LHCN-M2 (cell line): ENCODE results near the gene KLHL20. TPM values are rescaled to one million over a fixed set of nuclear protein-coding genes. Genes with fewer than 3 reads are reported as not detected.

Experiments used
- total RNA-seq: library from RNA; depleted of rRNA; stranded (reverse); fragments of >200 nt; gene quantifications from 2 replicates; pipeline ENCODE4 v1.2.3, GENCODE V29; 2014; rRNA removed

Gene KLHL20
- total RNA-seq, 1 experiment from 2014 or later = 33.0 TPM

Other genes starting within 250 kb of the KLHL20 start
- 235 and 258 TPM in 2 replicates for gene PRDX6, start 237.6 kb upstream of the KLHL20 start, total RNA-seq
- gene SLC9C2, start 111.9 kb upstream of the KLHL20 start, total RNA-seq = not detected in 2 replicates
- not detected in 2 replicates for gene TEX50, start 79.6 kb upstream of the KLHL20 start, total RNA-seq
- 0.13 TPM in 1 of 2 replicates, not detected in the other for gene ANKRD45, start 45.1 kb upstream of the KLHL20 start, total RNA-seq
- 22.2 and 27.1 TPM in 2 replicates for gene DARS2, start 109.7 kb downstream of the KLHL20 start, total RNA-seq
- 31.1 and 32.9 TPM in 2 replicates for gene CENPL, start 109.9 kb downstream of the KLHL20 start, total RNA-seq
- 337 and 409 TPM in 2 replicates for gene GAS5, start 153.0 kb downstream of the KLHL20 start, total RNA-seq
- 4.3 and 4.9 TPM in 2 replicates for gene ZBTB37, start 153.4 kb downstream of the KLHL20 start, total RNA-seq
- gene SERPINC1, start 202.3 kb downstream of the KLHL20 start, total RNA-seq = not detected in 2 replicates